GM13976 (cell line): ENCODE results near the gene PIK3AP1.

Source experiments
- DNase-seq: peaks from one replicate; pipeline ENCODE4 v3.0.0; 2012; ENCODE audit warnings: low spot score
- in situ Hi-C: fragments of 300-500 bp; cut with MboI; formaldehyde crosslinking; loops from one replicate; pipeline ENCODE4 v1.12.0; 2022; ENCODE audit warnings: low sequenced_read_pairs, mixed read lengths, inconsistent platforms; ENCODE audit not compliant: unreplicated experiment
- TF ChIP-seq, protein P1 (sequence below): IDR thresholded peaks from 2 replicates; pipeline ENCODE4 v1.5.1; 2012; ENCODE audit warnings: borderline replicate concordance, mild to moderate bottlenecking; ENCODE audit not compliant: insufficient read depth; ENCODE audit errors: extremely low read depth, missing control alignments, control extremely low read depth

PIK3AP1 gene

GRCh38 chr10:96632974-96633710 lies 87.2 kb downstream of the PIK3AP1 start:
- TF ChIP-seq, protein P1, sequence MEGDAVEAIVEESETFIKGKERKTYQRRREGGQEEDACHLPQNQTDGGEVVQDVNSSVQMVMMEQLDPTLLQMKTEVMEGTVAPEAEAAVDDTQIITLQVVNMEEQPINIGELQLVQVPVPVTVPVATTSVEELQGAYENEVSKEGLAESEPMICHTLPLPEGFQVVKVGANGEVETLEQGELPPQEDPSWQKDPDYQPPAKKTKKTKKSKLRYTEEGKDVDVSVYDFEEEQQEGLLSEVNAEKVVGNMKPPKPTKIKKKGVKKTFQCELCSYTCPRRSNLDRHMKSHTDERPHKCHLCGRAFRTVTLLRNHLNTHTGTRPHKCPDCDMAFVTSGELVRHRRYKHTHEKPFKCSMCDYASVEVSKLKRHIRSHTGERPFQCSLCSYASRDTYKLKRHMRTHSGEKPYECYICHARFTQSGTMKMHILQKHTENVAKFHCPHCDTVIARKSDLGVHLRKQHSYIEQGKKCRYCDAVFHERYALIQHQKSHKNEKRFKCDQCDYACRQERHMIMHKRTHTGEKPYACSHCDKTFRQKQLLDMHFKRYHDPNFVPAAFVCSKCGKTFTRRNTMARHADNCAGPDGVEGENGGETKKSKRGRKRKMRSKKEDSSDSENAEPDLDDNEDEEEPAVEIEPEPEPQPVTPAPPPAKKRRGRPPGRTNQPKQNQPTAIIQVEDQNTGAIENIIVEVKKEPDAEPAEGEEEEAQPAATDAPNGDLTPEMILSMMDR, result no peak
- no peak for DNase-seq
- in situ Hi-C loops, result loop anchor here (25.0 kb wide), 1 partner anchor 379 kb away; no protein-coding TSS in a partner anchor

DNA sequence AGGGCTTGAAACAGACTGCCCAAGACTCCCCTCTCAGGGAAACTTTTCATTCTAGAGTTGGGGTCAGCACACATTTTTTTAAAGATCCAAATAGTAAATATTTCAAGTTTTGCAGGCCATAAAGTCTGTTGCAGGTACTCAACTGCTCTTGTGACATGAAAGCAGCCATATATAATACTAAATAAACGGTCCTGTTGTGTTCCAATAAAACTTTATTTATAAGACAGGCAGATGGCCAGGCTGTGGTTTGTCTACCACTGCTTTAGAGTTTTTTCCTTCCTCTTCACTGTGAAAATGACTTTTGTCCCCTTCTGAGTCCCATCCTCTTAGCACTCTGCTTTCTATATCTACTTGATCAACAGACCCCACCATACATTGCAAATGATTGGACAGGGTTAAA lies 93.0 kb downstream of the PIK3AP1 start:
- no peak for DNase-seq
- TF ChIP-seq, protein P1, result no peak
- in situ Hi-C loops, result loop anchor here (25.0 kb wide), 1 partner anchor 385 kb away; no protein-coding TSS in a partner anchor

DNA sequence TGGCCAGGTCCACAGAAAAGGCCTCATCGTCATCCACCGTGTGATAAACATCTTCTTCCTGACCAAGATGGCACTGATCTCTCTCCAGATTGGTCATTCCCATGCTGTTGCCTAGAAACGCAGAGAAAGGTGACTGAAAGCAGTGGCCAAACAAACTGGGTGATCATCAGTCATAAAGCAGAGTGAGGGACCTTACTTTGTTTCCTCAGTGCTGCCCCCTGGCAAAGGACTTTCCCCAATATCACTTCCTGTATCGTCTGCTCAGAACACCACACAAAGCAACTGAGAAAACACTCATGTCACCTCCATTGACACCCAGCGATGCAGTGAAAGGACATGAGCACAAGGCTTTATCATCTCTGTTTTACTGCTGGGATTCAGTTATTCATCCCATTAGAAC lies 93.5 kb downstream of the PIK3AP1 start:
- in situ Hi-C loops, result loop anchor here (25.0 kb wide), 1 partner anchor 386 kb away; no protein-coding TSS in a partner anchor
- DNase-seq, result no peak

GRCh38 chr10:96625173-96625572 lies 95.1 kb downstream of the PIK3AP1 start:
- no peak for DNase-seq
- TF ChIP-seq, protein P1, result no peak
- in situ Hi-C loops, result loop anchor here (25.0 kb wide), 1 partner anchor 387 kb away; no protein-coding TSS in a partner anchor

More for the DNA sequence above, 93.5 kb downstream of the PIK3AP1 start:
- TF ChIP-seq, protein P1, result no peak

- no peak for DNase-seq
- in situ Hi-C loops, result loop anchor here (25.0 kb wide), 1 partner anchor 235 kb away; no protein-coding TSS in a partner anchor
- TF ChIP-seq, protein P1, result no peak
Observed at GRCh38 chr10:96622013-96622787, 98.1 kb downstream of the PIK3AP1 start.
